ENCODE measurements around the gene RIMBP2. TPM values are rescaled to one million over a fixed set of nuclear protein-coding genes. Genes with fewer than 3 reads are reported as not detected.

Gene RIMBP2
- total RNA-seq, 1 experiment from 2014 or later: 0.95 TPM

- H3K27me3 ChIP-seq (replicated peaks; ENCODE audit: insufficient read depth, low read depth, low read length, poor library complexity): peaks cover 63% of the 10 kb centered on the region
- no TSS peak for BruUV-seq (replicated peaks)
- intact Hi-C loops (cut with micrococcal nuclease; ENCODE audit: unreplicated experiment): no loop called here
- TF ChIP-seq CTCF (conservative IDR thresholded peaks at IDR 0.05; ENCODE audit: low read depth, low read length): no peak
- TF ChIP-seq EZH2 (IDR thresholded peaks at IDR 0.05; ENCODE audit: borderline replicate concordance, low read depth, low read length, poor library complexity, severe bottlenecking): no peak
- no peak for DNase-seq (ENCODE audit: low spot score)
- H3K27ac ChIP-seq (ENCODE audit: low read depth, low read length, poor library complexity, severe bottlenecking): no peak overlapping the region
- ChIA-PET POLR2A (ENCODE audit: low non-redundant PET) (no interaction called here), CTCF (no interaction called here)
- H3K4me3 ChIP-seq (ENCODE audit: low read depth, low read length, poor library complexity, severe bottlenecking): no peak overlapping the region
- no peaks in the 10 kb centered on the region for H3K36me3 ChIP-seq (ENCODE audit: insufficient read depth, low read length, poor library complexity, severe bottlenecking)
- H3K4me1 ChIP-seq (ENCODE audit: insufficient read depth, low read length, poor library complexity, severe bottlenecking): no peaks in the 10 kb centered on the region
- no peaks in the 10 kb centered on the region for H3K9me3 ChIP-seq (ENCODE audit: low read depth, low read length, poor library complexity, severe bottlenecking)
Observed at GRCh38 chr12:130685850-130686249, 30.2 kb downstream of the RIMBP2 start.

GRCh38 chr12:130685250-130685787 is 30.8 kb downstream of the RIMBP2 start:
- BruUV-seq (replicated peaks): no TSS peak
- POLR2A ChIA-PET (ENCODE audit: low non-redundant PET): no interaction called here
- TF ChIP-seq EZH2 (IDR thresholded peaks at IDR 0.05; ENCODE audit: borderline replicate concordance, low read depth, low read length, poor library complexity, severe bottlenecking): peak; percentile 2
- no peak for TF ChIP-seq CTCF (conservative IDR thresholded peaks at IDR 0.05; ENCODE audit: low read depth, low read length)
- Histone ChIP-seq H3K9me3 (ENCODE audit: low read depth, low read length, poor library complexity, severe bottlenecking) (no peaks in the 10 kb centered on the region), H3K36me3 (ENCODE audit: insufficient read depth, low read length, poor library complexity, severe bottlenecking) (no peaks in the 10 kb centered on the region), H3K4me1 (ENCODE audit: insufficient read depth, low read length, poor library complexity, severe bottlenecking) (no peaks in the 10 kb centered on the region), H3K4me3 (ENCODE audit: low read depth, low read length, poor library complexity, severe bottlenecking) (no peak overlapping the region), H3K27me3 (replicated peaks; ENCODE audit: insufficient read depth, low read depth, low read length, poor library complexity) (peaks cover 63% of the 10 kb centered on the region), H3K27ac (ENCODE audit: low read depth, low read length, poor library complexity, severe bottlenecking) (no peak overlapping the region)
- no peak for DNase-seq (ENCODE audit: low spot score)
- intact Hi-C loops (cut with micrococcal nuclease; ENCODE audit: unreplicated experiment): no loop called here
- CTCF ChIA-PET: no interaction called here

DNA sequence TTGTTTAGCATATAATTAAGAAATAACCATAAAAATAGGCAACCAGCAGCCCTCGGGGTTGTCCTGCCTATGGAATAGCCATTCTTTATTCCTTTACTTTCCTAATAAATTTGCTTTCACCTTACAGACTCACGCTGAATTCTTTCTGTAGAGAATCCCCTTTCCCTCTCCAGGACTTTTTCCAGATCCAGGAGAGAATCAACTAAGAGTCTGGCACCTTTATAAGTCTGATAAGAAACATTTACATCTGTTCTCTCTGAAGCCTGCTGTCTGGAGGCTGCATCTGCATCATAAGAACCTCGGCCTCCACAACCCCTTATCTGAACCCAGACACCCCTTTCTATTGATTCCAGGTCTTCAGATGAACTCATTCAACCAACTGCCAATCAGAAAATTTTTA is 32.3 kb downstream of the RIMBP2 start:
- peaks cover 63% of the 10 kb centered on the region for H3K27me3 ChIP-seq (replicated peaks; ENCODE audit: insufficient read depth, low read depth, low read length, poor library complexity)
- H3K27ac ChIP-seq (ENCODE audit: low read depth, low read length, poor library complexity, severe bottlenecking): no peak overlapping the region
- POLR2A ChIA-PET (ENCODE audit: low non-redundant PET): no interaction called here
- no TSS peak for BruUV-seq (replicated peaks)
- H3K36me3 ChIP-seq (ENCODE audit: insufficient read depth, low read length, poor library complexity, severe bottlenecking): no peaks in the 10 kb centered on the region
- TF ChIP-seq EZH2 (IDR thresholded peaks at IDR 0.05; ENCODE audit: borderline replicate concordance, low read depth, low read length, poor library complexity, severe bottlenecking): no peak
- TF ChIP-seq CTCF (conservative IDR thresholded peaks at IDR 0.05; ENCODE audit: low read depth, low read length): no peak
- H3K9me3 ChIP-seq (ENCODE audit: low read depth, low read length, poor library complexity, severe bottlenecking): no peaks in the 10 kb centered on the region
- no peak overlapping the region for H3K4me3 ChIP-seq (ENCODE audit: low read depth, low read length, poor library complexity, severe bottlenecking)
- CTCF ChIA-PET: no interaction called here
- no peaks in the 10 kb centered on the region for H3K4me1 ChIP-seq (ENCODE audit: insufficient read depth, low read length, poor library complexity, severe bottlenecking)
- DNase-seq (ENCODE audit: low spot score): no peak
- intact Hi-C loops (cut with micrococcal nuclease; ENCODE audit: unreplicated experiment): no loop called here
